Stimulated activated naive CD4-positive, alpha-beta T cell (primary cell): Measurements from ENCODE around the gene SLC9A3.

Source experiments
- DNase-seq, 6 experiments: peaks; one replicate each; lab custom pipeline; 2025; lab: John Stamatoyannopoulos, UW

SLC9A3 gene

GRCh38 chr5:538801-539468, 14.7 kb upstream of the SLC9A3 start:
- no peak for DNase-seq

GRCh38 chr5:538271-538771, 14.1 kb upstream of the SLC9A3 start:
- no peak for DNase-seq

DNA sequence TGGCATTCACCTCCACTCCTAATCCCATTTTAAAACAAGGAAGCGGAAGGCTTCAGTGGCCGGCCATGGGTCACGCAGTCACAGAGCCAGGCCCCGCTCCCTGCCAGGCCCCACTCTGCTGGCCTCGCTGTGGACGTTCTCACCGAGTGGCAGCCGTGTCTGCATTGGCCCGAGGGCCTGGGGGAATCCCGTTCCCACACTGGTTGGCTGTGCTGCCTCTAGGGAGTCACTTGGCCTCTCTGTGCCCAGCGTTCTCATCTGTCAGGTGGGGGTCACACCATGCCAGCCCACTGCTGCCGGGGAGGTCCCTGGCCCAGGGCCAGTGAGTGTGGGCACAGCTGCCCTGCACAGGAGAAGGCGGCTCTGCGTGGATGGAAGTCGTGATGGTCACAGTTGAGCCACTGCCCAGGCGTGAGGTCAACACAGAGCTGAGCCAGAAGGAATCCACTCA, 13.4 kb upstream of the SLC9A3 start:
- no peak for DNase-seq

DNA sequence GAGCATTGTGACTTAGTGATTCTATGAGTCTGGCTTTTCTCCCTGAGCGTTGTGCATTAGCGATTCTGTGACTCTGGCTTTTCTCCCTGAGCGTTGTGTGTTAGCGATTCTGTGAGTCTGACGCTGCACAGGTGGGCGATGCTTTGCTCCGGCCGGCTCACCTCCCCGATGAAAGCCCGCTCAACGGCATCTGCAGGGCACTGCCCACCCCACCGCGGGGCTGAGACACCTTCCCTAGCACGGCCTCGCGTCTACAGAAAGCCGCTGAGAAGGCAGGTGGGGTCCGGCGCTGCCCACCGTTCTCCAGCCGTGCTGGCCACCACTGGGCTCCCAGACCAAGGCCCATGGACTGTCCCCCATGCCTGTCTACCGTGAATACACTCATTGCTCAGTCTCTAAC, 12.8 kb upstream of the SLC9A3 start:
- no peak for DNase-seq

DNA sequence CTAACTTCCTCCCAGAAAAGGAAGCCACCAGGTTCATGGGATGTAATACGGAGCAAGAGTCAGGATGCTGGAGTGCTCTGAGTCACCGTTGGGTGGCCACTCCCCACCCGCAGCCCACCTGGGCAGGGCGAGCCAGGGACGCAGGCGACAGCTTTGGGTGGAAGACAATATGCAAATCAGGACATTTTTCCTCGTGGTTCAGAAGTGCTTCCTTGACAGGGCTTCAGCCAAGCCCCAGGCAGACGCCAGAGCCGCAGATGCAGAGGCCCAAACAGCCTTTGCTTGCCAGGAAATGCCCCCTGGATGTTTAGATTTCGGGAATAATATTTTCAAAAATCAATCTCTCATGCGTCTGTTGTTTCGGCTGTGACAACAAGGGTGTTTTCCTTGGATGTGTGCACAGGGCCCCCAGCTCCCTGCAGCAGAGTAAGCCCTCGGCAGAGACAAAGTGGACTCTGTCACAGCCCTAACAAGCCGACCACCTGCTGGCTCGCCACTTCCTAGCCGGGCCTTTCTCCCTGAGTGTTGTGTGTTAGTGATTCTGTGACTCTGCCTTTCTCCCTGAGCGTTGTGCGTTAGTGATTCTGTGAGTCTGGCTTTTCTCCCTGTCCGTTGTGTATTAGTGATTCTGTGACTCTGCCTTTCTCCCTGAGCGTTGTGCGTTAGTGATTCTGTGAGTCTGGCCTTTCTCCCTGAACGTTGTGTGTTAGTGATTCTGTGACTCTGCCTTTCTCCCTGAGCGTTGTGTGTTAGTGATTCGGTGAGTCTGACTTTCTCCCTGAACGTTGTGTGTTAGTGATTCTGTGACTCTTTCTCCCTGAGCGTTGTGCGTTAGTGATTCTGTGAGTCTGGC, 11.8 kb upstream of the SLC9A3 start:
- DNase-seq: no peak

- no peak for DNase-seq
Observed at GRCh38 chr5:534743-535671, 10.8 kb upstream of the SLC9A3 start.

- no peak for DNase-seq
Observed at GRCh38 chr5:533955-534742, 9.9 kb upstream of the SLC9A3 start.

DNA sequence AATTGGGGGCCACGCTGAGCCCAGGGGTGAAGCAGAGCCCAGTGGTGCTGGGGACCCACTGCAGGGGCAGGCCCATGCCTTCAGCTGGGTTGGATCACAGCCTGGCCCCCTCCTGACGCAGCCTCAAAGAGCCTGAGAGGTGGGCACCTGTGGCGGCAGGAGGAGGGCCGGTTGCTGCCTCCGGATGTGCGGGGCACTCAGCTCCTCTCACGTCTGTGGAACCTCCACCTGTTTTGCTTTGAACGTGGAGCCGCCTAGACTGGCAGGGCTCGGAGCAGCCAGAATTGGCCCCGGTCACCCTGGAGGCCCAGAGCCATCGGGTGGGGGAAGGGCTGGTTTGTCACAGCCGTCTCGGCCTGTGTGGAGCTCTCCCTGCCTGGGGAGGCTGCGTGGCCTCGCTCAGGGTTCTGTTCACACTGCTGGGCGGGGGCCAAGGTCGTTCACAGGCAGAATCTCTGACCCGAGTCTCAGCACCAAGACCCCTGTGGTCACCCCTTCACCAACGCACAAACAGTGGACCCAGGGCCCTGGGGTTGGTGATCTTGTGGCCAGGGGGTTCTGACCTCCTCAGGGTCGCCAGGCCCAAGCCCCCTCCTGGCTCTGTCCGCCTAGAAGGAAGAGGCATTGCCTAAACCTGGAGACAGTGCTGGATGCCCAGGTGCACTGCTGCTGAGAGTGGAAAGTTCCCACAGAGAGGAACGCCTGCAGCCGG, 9.2 kb upstream of the SLC9A3 start:
- no peak for DNase-seq

- DNase-seq: no peak
Observed at GRCh38 chr5:532521-533242, 8.4 kb upstream of the SLC9A3 start.

GRCh38 chr5:531749-532315, 7.6 kb upstream of the SLC9A3 start:
- DNase-seq: no peak

DNA sequence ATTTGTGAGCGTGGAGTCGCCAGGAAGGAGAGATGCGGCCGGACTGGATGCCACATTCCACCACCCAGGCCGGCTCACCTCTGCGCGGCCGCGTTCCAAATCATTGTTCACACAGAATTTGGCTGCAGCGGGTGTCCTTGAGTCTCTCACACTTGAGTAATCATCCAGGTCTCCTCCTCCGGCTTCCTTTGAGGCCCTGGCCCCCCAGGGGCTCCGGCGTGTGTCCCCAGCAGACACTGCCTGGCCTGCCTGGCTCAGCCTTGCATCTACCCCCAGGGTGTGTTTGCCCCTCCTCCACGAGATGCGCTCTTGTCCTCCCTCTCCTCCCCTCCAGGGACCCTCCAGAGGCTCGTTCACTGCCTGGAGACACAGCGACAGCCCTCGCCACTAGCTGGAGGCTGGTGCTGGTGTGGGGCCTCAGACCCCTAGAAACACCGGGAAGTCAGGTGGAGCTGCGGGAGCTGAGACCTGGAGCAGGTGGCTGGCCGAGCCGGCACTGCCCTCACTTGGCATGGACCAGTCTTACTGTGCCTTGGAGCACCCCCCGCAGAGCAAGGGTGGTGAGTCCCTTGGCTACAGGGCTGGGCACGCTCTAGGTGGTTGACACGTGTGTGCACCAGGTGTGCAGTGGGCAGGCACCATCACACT, 7.0 kb upstream of the SLC9A3 start:
- no peak for DNase-seq

- DNase-seq: no peak
Observed at GRCh38 chr5:530001-530955, 6.0 kb upstream of the SLC9A3 start.

DNA sequence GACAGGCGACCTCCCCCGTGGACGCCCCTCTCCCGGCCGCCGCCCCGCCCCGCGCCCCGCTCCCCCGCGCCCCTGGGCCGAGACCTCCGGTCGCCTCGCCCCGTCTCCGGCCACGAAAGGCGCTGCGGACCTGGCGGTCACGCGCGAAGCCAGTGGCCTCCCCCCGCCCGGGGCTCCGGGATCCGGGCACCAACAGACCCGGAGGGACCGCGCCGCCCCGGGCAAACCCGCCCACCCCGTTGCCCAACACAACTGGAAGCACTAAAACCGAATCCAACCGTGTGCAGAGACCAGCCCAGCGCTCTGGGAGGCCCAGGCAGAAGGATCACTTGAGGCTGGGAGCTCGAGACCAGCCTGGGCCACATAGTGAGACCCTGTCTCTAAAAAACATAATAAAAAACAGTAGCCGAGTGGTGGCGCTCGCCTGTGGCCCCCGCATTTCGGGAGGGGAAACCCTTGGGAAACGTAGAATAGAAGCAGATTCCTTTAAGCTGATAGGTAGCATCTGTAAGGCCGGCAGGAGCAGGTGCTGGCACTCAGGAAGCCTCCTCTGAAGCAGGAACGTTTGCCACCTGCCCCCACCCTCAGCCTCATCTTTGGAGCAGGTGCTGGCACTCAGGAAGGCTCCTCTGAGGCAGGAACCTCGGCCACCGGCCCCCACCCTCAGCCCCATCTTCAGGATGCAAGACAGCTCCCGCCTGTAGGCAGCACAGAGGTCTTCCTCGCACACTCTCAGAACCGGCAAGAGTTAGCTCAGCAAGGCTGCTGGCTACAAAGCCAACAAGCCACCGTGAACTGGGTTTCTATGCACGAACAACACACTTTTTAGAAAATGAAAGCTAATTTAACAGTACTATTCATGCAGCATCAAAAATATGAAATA, 4.6 kb upstream of the SLC9A3 start:
- DNase-seq: no peak

GRCh38 chr5:527646-528628, 3.7 kb upstream of the SLC9A3 start:
- DNase-seq: no peak

DNA sequence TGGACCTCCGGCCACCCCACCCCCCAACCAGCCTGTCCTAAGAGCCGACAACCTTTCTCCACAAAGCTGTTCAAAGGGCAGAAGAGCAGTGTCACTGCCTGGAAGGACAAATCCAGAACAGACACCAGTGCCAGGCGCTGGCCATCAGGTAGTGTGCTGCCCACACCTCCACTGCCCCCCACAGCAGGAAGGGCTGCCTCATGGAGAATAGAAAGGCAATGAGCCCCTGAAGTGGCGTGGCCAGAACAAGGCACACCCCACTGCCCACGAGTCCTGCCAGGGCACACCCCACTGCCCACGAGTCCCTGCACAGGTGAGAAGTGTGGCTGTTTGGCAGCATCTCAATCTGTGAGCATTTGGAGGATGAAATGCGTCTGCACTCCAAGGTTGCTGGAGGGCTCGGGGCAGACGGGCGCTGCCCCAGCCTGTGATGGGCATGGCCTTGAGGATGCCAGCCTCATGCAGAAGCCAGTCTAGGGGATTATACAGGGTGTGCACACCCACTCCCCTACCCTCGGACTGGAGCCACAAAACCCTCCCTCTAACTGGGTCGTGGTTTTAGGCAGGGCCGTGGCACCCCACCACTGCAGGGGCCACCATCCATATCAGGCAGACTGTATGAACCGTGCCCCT, 2.3 kb upstream of the SLC9A3 start:
- DNase-seq: no peak
